HepG2 (cell line): ENCODE results near the gene TWIST2. TPM values are rescaled to one million over a fixed set of nuclear protein-coding genes. Genes with fewer than 3 reads are reported as not detected.
A peak's percentile ranks its signal among the peaks of the same experiment; 100 is the strongest.

Experiments
- CEBPG ChIP-seq: IDR thresholded peaks from 2 replicates; pipeline ENCODE4 v1.6.1; 2016
- EP300 ChIP-seq, 3 experiments: sonication (generic) in 1 of 3; formaldehyde crosslinking in 1 of 3; IDR thresholded peaks; 2 replicates each; pipeline versions ENCODE4 v1.5.1 to v1.6.1; 2011 to 2020; ENCODE audit warnings: low read depth in 2 of 3, low read length in 2 of 3, borderline replicate concordance in 1 of 3, improper control_type of control experiment in 1 of 3, mild to moderate bottlenecking in 1 of 3, missing genetic modification reagents in 1 of 3, moderate library complexity in 1 of 3
- FOSL2 ChIP-seq: sonication (generic); formaldehyde crosslinking; IDR thresholded peaks from 2 replicates; pipeline ENCODE4 v1.4.0; 2020; ENCODE audit warnings: missing genetic modification reagents
- FOXA3 ChIP-seq: IDR thresholded peaks from 2 replicates; pipeline ENCODE4 v1.6.1; 2016; ENCODE audit warnings: missing genetic modification reagents, missing compliant biosample characterization
- GABPB1 ChIP-seq: IDR thresholded peaks from 2 replicates; pipeline ENCODE4 v1.6.1; 2016; ENCODE audit warnings: mild to moderate bottlenecking, missing genetic modification reagents, moderate library complexity, missing compliant biosample characterization
- HDAC6 ChIP-seq: fragments of 200-600 bp; sonication (generic); IDR thresholded peaks from 2 replicates; pipeline ENCODE4 v1.7.0; 2017; ENCODE audit warnings: mild to moderate bottlenecking, antibody characterized with exemption, low read length, low read depth
- NFIB ChIP-seq: sonication (generic); formaldehyde crosslinking; IDR thresholded peaks from 2 replicates; pipeline ENCODE4 v1.9.0; 2021; ENCODE audit warnings: missing genetic modification reagents, mild to moderate bottlenecking, borderline replicate concordance
- RXRB ChIP-seq: IDR thresholded peaks from 2 replicates; pipeline ENCODE4 v1.6.1; 2016; ENCODE audit warnings: borderline replicate concordance, missing genetic modification reagents, missing compliant biosample characterization
- TARDBP ChIP-seq: sonication (generic); formaldehyde crosslinking; IDR thresholded peaks from 2 replicates; pipeline ENCODE4 v1.8.0; 2022; ENCODE audit warnings: mild to moderate bottlenecking, missing genetic modification reagents
- TEAD3 ChIP-seq: optimal IDR thresholded peaks from 2 replicates; pipeline ENCODE3; 2016; ENCODE audit warnings: borderline replicate concordance
- ZBTB8A ChIP-seq: sonication (generic); formaldehyde crosslinking; IDR thresholded peaks from 2 replicates; pipeline ENCODE4 v1.4.0; 2020; ENCODE audit warnings: mild to moderate bottlenecking, low read depth, missing genetic modification reagents, borderline replicate concordance
- ZFY ChIP-seq: sonication (generic); formaldehyde crosslinking; IDR thresholded peaks from 2 replicates; pipeline ENCODE4 v1.4.0; 2020; ENCODE audit warnings: missing genetic modification reagents
- ZNF7 ChIP-seq: IDR thresholded peaks from 2 replicates; pipeline ENCODE4 v1.6.1; 2016; ENCODE audit warnings: missing biosample characterization, missing genetic modification reagents
- polyA plus RNA-seq, 8 experiments: library from polyadenylated mRNA; depleted of rRNA in 3 of 8; stranded (reverse) in 7 of 8; unstranded in 1 of 8; fragments of >200 nt; fragmentation: Illumina TruSeq in 4 of 8; extraction: Trizol in 4 of 8; gene quantifications; 2 replicates each; pipeline versions ENCODE4 v1.2.1 to v1.2.3, GENCODE V29; 2011 to 2016; ENCODE audit warnings: low read depth in 4 of 8, missing spikeins in 1 of 8, mixed read lengths in 1 of 8; ENCODE audit not compliant: insufficient read depth in 1 of 8
- total RNA-seq, 5 experiments: library from RNA; depleted of rRNA; stranded (reverse); fragments of >200 nt; fragmentation: Illumina TruSeq; extraction: Trizol; gene quantifications; 2 replicates each; pipeline ENCODE4 v1.2.3, GENCODE V29; 2016; ENCODE audit warnings: low read depth in 1 of 5
- TF ChIP-seq, protein P1 (sequence below): IDR thresholded peaks from 2 replicates; pipeline ENCODE4 v1.6.1; 2012; ENCODE audit warnings: inconsistent platforms
- TF ChIP-seq, protein P2 (sequence below): sonication (generic); formaldehyde crosslinking; IDR thresholded peaks from 2 replicates; pipeline ENCODE4 v1.9.0; 2021; ENCODE audit warnings: missing genetic modification reagents, mild to moderate bottlenecking, borderline replicate concordance
- TF ChIP-seq, protein P3 (sequence below): sonication (generic); formaldehyde crosslinking; IDR thresholded peaks from 2 replicates; pipeline ENCODE4 v1.5.1; 2020; ENCODE audit warnings: mild to moderate bottlenecking, missing genetic modification reagents, moderate library complexity
- TF ChIP-seq, protein P4 (sequence below): sonication (generic); formaldehyde crosslinking; IDR thresholded peaks from 2 replicates; pipeline ENCODE4 v1.4.0; 2020; ENCODE audit warnings: mild to moderate bottlenecking, missing genetic modification reagents
- TF ChIP-seq, protein P5 (sequence below): IDR thresholded peaks from 2 replicates; pipeline ENCODE4 v1.6.1; 2016; ENCODE audit warnings: missing compliant biosample characterization, missing genetic modification reagents, borderline replicate concordance

The TWIST2 gene
- total and polyA plus RNA-seq, 2 of the 13 experiments (the other 11 are each of a cell fraction or from before 2014, with no cell fraction given) = 0.08 to 0.11 TPM

DNA sequence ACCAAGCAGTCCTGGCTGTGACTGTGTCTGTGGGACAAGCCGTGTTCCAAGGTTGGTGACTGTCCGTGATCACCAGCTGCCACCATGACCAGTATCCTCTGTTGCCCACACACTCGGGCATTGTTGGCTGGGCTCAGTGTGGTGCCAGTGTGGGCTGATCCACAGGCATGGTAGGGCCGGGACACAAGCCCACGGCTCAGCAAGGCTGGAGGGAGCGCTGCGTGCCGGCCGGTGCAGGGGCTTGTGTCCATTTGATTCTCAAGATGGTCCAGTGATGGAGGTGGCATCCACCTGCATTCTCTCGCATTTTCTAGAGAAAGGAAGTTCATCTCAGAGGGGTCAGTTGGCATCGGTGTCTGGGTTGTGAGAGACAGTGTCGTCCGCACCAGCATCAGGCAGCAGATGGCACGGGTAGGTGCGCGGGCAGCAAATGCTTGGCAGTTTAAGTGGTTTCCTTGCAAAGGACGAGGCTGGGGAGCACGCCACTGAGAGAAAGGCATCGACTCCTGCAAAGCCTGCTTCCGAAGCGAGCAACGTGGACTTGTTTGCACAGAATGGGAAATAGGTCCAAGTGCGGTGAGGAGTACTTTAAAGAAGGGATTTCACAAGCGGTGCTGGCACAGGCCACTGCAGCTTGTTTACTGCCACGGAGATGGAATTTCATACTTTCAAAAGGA, 20.9 kb downstream of the TWIST2 start (continued):
- TF ChIP-seq, protein P1, sequence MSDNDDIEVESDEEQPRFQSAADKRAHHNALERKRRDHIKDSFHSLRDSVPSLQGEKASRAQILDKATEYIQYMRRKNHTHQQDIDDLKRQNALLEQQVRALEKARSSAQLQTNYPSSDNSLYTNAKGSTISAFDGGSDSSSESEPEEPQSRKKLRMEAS = peak; percentile 73; the same call in 1 of the 2 replicates
- TF ChIP-seq NFIB = no peak
- peak; percentile 28 for TF ChIP-seq TEAD3 (CRISPR knock-in tag)
- TF ChIP-seq HDAC6 = no peak
- TF ChIP-seq ZFY (CRISPR knock-in tag) = no peak
- 0 out of 2 replicates have a peak, but pooled peaks have one; percentile 12 for TF ChIP-seq RXRB (CRISPR knock-in tag)
- TF ChIP-seq, protein P2, sequence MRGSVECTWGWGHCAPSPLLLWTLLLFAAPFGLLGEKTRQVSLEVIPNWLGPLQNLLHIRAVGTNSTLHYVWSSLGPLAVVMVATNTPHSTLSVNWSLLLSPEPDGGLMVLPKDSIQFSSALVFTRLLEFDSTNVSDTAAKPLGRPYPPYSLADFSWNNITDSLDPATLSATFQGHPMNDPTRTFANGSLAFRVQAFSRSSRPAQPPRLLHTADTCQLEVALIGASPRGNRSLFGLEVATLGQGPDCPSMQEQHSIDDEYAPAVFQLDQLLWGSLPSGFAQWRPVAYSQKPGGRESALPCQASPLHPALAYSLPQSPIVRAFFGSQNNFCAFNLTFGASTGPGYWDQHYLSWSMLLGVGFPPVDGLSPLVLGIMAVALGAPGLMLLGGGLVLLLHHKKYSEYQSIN (CRISPR knock-in tag) = no peak
- TF ChIP-seq, protein P3, sequence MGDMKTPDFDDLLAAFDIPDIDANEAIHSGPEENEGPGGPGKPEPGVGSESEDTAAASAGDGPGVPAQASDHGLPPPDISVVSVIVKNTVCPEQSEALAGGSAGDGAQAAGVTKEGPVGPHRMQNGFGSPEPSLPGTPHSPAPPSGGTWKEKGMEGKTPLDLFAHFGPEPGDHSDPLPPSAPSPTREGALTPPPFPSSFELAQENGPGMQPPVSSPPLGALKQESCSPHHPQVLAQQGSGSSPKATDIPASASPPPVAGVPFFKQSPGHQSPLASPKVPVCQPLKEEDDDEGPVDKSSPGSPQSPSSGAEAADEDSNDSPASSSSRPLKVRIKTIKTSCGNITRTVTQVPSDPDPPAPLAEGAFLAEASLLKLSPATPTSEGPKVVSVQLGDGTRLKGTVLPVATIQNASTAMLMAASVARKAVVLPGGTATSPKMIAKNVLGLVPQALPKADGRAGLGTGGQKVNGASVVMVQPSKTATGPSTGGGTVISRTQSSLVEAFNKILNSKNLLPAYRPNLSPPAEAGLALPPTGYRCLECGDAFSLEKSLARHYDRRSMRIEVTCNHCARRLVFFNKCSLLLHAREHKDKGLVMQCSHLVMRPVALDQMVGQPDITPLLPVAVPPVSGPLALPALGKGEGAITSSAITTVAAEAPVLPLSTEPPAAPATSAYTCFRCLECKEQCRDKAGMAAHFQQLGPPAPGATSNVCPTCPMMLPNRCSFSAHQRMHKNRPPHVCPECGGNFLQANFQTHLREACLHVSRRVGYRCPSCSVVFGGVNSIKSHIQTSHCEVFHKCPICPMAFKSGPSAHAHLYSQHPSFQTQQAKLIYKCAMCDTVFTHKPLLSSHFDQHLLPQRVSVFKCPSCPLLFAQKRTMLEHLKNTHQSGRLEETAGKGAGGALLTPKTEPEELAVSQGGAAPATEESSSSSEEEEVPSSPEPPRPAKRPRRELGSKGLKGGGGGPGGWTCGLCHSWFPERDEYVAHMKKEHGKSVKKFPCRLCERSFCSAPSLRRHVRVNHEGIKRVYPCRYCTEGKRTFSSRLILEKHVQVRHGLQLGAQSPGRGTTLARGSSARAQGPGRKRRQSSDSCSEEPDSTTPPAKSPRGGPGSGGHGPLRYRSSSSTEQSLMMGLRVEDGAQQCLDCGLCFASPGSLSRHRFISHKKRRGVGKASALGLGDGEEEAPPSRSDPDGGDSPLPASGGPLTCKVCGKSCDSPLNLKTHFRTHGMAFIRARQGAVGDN = peak; percentile 47
- TF ChIP-seq FOSL2 (CRISPR knock-in tag) = peak; percentile 57; the same call in 1 of the 2 replicates
- no peak for TF ChIP-seq TARDBP
- TF ChIP-seq, protein P4, sequence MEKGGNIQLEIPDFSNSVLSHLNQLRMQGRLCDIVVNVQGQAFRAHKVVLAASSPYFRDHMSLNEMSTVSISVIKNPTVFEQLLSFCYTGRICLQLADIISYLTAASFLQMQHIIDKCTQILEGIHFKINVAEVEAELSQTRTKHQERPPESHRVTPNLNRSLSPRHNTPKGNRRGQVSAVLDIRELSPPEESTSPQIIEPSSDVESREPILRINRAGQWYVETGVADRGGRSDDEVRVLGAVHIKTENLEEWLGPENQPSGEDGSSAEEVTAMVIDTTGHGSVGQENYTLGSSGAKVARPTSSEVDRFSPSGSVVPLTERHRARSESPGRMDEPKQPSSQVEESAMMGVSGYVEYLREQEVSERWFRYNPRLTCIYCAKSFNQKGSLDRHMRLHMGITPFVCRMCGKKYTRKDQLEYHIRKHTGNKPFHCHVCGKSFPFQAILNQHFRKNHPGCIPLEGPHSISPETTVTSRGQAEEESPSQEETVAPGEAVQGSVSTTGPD (CRISPR knock-in tag) = no peak
- TF ChIP-seq ZNF7 = no peak
- TF ChIP-seq EP300 (IDR thresholded peaks at IDR 0.05; ENCODE audit: low read depth in 2 of 2, low read length in 2 of 2) = 0 out of 4 replicates have a peak, but pooled peaks of 1 of the 2 experiments have one; percentile 9
- TF ChIP-seq EP300 (CRISPR knock-in tag; IDR thresholded peaks at IDR 0.05; ENCODE audit: borderline replicate concordance) = no peak
- TF ChIP-seq, protein P5, sequence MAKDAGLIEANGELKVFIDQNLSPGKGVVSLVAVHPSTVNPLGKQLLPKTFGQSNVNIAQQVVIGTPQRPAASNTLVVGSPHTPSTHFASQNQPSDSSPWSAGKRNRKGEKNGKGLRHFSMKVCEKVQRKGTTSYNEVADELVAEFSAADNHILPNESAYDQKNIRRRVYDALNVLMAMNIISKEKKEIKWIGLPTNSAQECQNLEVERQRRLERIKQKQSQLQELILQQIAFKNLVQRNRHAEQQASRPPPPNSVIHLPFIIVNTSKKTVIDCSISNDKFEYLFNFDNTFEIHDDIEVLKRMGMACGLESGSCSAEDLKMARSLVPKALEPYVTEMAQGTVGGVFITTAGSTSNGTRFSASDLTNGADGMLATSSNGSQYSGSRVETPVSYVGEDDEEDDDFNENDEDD (CRISPR knock-in tag) = no peak
- no peak for TF ChIP-seq ZBTB8A (CRISPR knock-in tag)
- TF ChIP-seq GABPB1 (CRISPR knock-in tag) = no peak
- TF ChIP-seq FOXA3 = peak; percentile 72
- TF ChIP-seq CEBPG = peak; percentile 50; the same call in 1 of the 2 replicates
